ENCODE measurements around the gene ABCF1.

The ABCF1 gene

GRCh38 chr6:30617565-30618269, 46.5 kb downstream of the ABCF1 start, which contains the start of gene MRPS18B:
MRPS18B (plus strand) TSS chr6:30617840; CDS start chr6:30617866, 26 bp downstream.
- peaks cover 18% of the 10 kb centered on the region for H3K36me3 ChIP-seq (ENCODE audit: control insufficient read depth, insufficient read depth, low read length)
- peak within 1 kb of the TSS; percentile 100 for H3K9ac ChIP-seq (ENCODE audit: low read depth, low read length)
- peaks cover 9% of the 10 kb centered on the region for H3K4me1 ChIP-seq (ENCODE audit: control insufficient read depth, insufficient read depth, low read length)

GRCh38 chr6:30618270-30618797, 47.1 kb downstream of the ABCF1 start:
- H3K4me1 ChIP-seq (ENCODE audit: control insufficient read depth, insufficient read depth, low read length) = peaks cover 6% of the 10 kb centered on the region
- no peaks in the 10 kb centered on the region for H3K27me3 ChIP-seq (ENCODE audit: control insufficient read depth, insufficient read depth, low read length)

More at GRCh38 chr6:30617565-30618269, 46.5 kb downstream of the ABCF1 start, which contains the start of gene MRPS18B:
- Histone ChIP-seq H3K9me3 (ENCODE audit: control insufficient read depth, insufficient read depth, low read length) (no peaks in the 10 kb centered on the region), H3K27me3 (ENCODE audit: control insufficient read depth, insufficient read depth, low read length) (no peaks in the 10 kb centered on the region), H3K4me3 (ENCODE audit: low read depth, low read length) (peak within 1 kb of the TSS; percentile 100)

GRCh38 chr6:30619561-30619960, 48.3 kb downstream of the ABCF1 start:
- no peak overlapping the region for H3K4me3 ChIP-seq (ENCODE audit: low read depth, low read length)
- H3K4me1 ChIP-seq (ENCODE audit: control insufficient read depth, insufficient read depth, low read length) = peaks cover 1% of the 10 kb centered on the region
- H3K27me3 ChIP-seq (ENCODE audit: control insufficient read depth, insufficient read depth, low read length) = no peaks in the 10 kb centered on the region
- H3K36me3 ChIP-seq (ENCODE audit: control insufficient read depth, insufficient read depth, low read length) = peaks cover 30% of the 10 kb centered on the region
- H3K9me3 ChIP-seq (ENCODE audit: control insufficient read depth, insufficient read depth, low read length) = no peaks in the 10 kb centered on the region
- H3K9ac ChIP-seq (ENCODE audit: low read depth, low read length) = no peak overlapping the region

More at GRCh38 chr6:30618270-30618797, 47.1 kb downstream of the ABCF1 start:
- Histone ChIP-seq H3K9me3 (ENCODE audit: control insufficient read depth, insufficient read depth, low read length) (no peaks in the 10 kb centered on the region), H3K36me3 (ENCODE audit: control insufficient read depth, insufficient read depth, low read length) (peaks cover 21% of the 10 kb centered on the region), H3K9ac (ENCODE audit: low read depth, low read length) (peak overlapping the region; percentile 97), H3K4me3 (ENCODE audit: low read depth, low read length) (peak overlapping the region; percentile 90)

GRCh38 chr6:30625511-30625910, 54.3 kb downstream of the ABCF1 start:
- H3K27me3 ChIP-seq (ENCODE audit: control insufficient read depth, insufficient read depth, low read length) = no peaks in the 10 kb centered on the region
- no peak overlapping the region for H3K9ac ChIP-seq (ENCODE audit: low read depth, low read length)
- no peak overlapping the region for H3K4me3 ChIP-seq (ENCODE audit: low read depth, low read length)
- H3K9me3 ChIP-seq (ENCODE audit: control insufficient read depth, insufficient read depth, low read length) = no peaks in the 10 kb centered on the region
- peaks cover 5% of the 10 kb centered on the region for H3K4me1 ChIP-seq (ENCODE audit: control insufficient read depth, insufficient read depth, low read length)
- H3K36me3 ChIP-seq (ENCODE audit: control insufficient read depth, insufficient read depth, low read length) = peaks cover 35% of the 10 kb centered on the region

- Histone ChIP-seq H3K9ac (ENCODE audit: low read depth, low read length) (peak within 1 kb of the TSS; percentile 48), H3K4me3 (ENCODE audit: low read depth, low read length) (peak within 1 kb of the TSS; percentile 89), H3K27me3 (ENCODE audit: control insufficient read depth, insufficient read depth, low read length) (no peaks in the 10 kb centered on the region), H3K36me3 (ENCODE audit: control insufficient read depth, insufficient read depth, low read length) (peaks cover 31% of the 10 kb centered on the region), H3K4me1 (ENCODE audit: control insufficient read depth, insufficient read depth, low read length) (peaks cover 5% of the 10 kb centered on the region), H3K9me3 (ENCODE audit: control insufficient read depth, insufficient read depth, low read length) (no peaks in the 10 kb centered on the region)
Measured at GRCh38 chr6:30626484-30627366, 55.5 kb downstream of the ABCF1 start, which contains the start of gene ATAT1. ATAT1 (plus strand) TSS chr6:30626874.

- Histone ChIP-seq H3K9me3 (ENCODE audit: control insufficient read depth, insufficient read depth, low read length) (no peaks in the 10 kb centered on the region), H3K36me3 (ENCODE audit: control insufficient read depth, insufficient read depth, low read length) (peaks cover 10% of the 10 kb centered on the region), H3K9ac (ENCODE audit: low read depth, low read length) (no peak overlapping the region), H3K4me1 (ENCODE audit: control insufficient read depth, insufficient read depth, low read length) (no peaks in the 10 kb centered on the region), H3K4me3 (ENCODE audit: low read depth, low read length) (no peak overlapping the region), H3K27me3 (ENCODE audit: control insufficient read depth, insufficient read depth, low read length) (no peaks in the 10 kb centered on the region)
Measured at GRCh38 chr6:30635834-30636233, 64.6 kb downstream of the ABCF1 start.

- Histone ChIP-seq H3K36me3 (ENCODE audit: control insufficient read depth, insufficient read depth, low read length) (peaks cover 15% of the 10 kb centered on the region), H3K9me3 (ENCODE audit: control insufficient read depth, insufficient read depth, low read length) (no peaks in the 10 kb centered on the region), H3K9ac (ENCODE audit: low read depth, low read length) (no peak overlapping the region)
Measured at GRCh38 chr6:30640481-30640880, 69.2 kb downstream of the ABCF1 start.

GRCh38 chr6:30641048-30641447, 69.8 kb downstream of the ABCF1 start:
- H3K9me3 ChIP-seq (ENCODE audit: control insufficient read depth, insufficient read depth, low read length) = no peaks in the 10 kb centered on the region
- no peak overlapping the region for H3K4me3 ChIP-seq (ENCODE audit: low read depth, low read length)
- no peaks in the 10 kb centered on the region for H3K27me3 ChIP-seq (ENCODE audit: control insufficient read depth, insufficient read depth, low read length)
- H3K9ac ChIP-seq (ENCODE audit: low read depth, low read length) = no peak overlapping the region
- H3K36me3 ChIP-seq (ENCODE audit: control insufficient read depth, insufficient read depth, low read length) = peaks cover 15% of the 10 kb centered on the region
- peaks cover under 1% of the 10 kb centered on the region for H3K4me1 ChIP-seq (ENCODE audit: control insufficient read depth, insufficient read depth, low read length)

More at GRCh38 chr6:30640481-30640880, 69.2 kb downstream of the ABCF1 start:
- Histone ChIP-seq H3K4me3 (ENCODE audit: low read depth, low read length) (no peak overlapping the region), H3K27me3 (ENCODE audit: control insufficient read depth, insufficient read depth, low read length) (no peaks in the 10 kb centered on the region), H3K4me1 (ENCODE audit: control insufficient read depth, insufficient read depth, low read length) (no peaks in the 10 kb centered on the region)
